HL-60 (cell line): Measurements from ENCODE around the gene SMIM36.

Experiments used
- DNase-seq, 2 experiments: peaks; one replicate each; pipeline ENCODE4 v3.0.0-alpha.2; 2010 to 2020; ENCODE audit warnings: low read depth in 1 of 2, low spot score in 1 of 2
- H3K27ac ChIP-seq: fragments of 250-450 bp; sonication (Bioruptor Pico); replicated peaks from 2 replicates; pipeline ENCODE4 v1.5.1; 2020; ENCODE audit warnings: mild to moderate bottlenecking, moderate library complexity
- H3K27me3 ChIP-seq: fragments of 250-450 bp; sonication (Bioruptor Pico); 2 replicates; pipeline ENCODE4 v1.5.1; 2021; ENCODE audit warnings: mild to moderate bottlenecking, moderate library complexity; ENCODE audit not compliant: insufficient read depth, poor library complexity, severe bottlenecking
- H3K4me3 ChIP-seq: replicated peaks from 2 replicates; pipeline ENCODE4 v1.5.1; 2011; ENCODE audit warnings: mild to moderate bottlenecking, control low read depth, low read length; ENCODE audit not compliant: insufficient read depth
- CTCF ChIP-seq: IDR thresholded peaks from one replicate; pipeline ENCODE4 v1.5.1; 2011; ENCODE audit warnings: low read length, control low read depth, inconsistent platforms; ENCODE audit not compliant: insufficient read depth
- GABPA ChIP-seq: IDR thresholded peaks from 2 replicates; pipeline ENCODE4 v1.6.1; 2012; ENCODE audit warnings: low read depth
- POLR2AphosphoS5 ChIP-seq: IDR thresholded peaks from 2 replicates; pipeline ENCODE4 v1.6.1; 2012; ENCODE audit warnings: low read depth
- REST ChIP-seq: IDR thresholded peaks from 2 replicates; pipeline ENCODE4 v1.6.1; 2012; ENCODE audit warnings: low read depth; ENCODE audit not compliant: insufficient replicate concordance
- SPI1 ChIP-seq: IDR thresholded peaks from 2 replicates; pipeline ENCODE4 v1.6.1; 2012; ENCODE audit warnings: low read depth, mild to moderate bottlenecking, borderline replicate concordance

SMIM36 gene

GRCh38 chr17:55402374-55402773 is 108.9 kb downstream of the SMIM36 start:
- Histone ChIP-seq H3K27me3 (no peaks in the 10 kb centered on the region), H3K4me3 (no peak overlapping the region), H3K27ac (no peak overlapping the region)
- DNase-seq: no peak
- TF ChIP-seq POLR2AphosphoS5: no peak
- no peak for TF ChIP-seq GABPA
- no peak for TF ChIP-seq SPI1
- no peak for TF ChIP-seq CTCF
- TF ChIP-seq REST: no peak
